ENCODE measurements around the gene CHST4.
"Not testable (repeated sequence)": the region's sequence is repeated elsewhere in the genome, so short reads cannot be mapped to it uniquely, and the experiment has no call there.

Gene CHST4

GRCh38 chr16:71568551-71568950 lies 42.3 kb downstream of the CHST4 start:
- no peak overlapping the region for H3K27ac ChIP-seq
- no peak for TF ChIP-seq CTCF (IDR thresholded peaks at IDR 0.05)
- H3K4me3 ChIP-seq, result no peak overlapping the region
- no peak for DNase-seq (ENCODE audit: low spot score)

GRCh38 chr16:71569621-71570020 lies 43.4 kb downstream of the CHST4 start:
- DNase-seq (ENCODE audit: low spot score), result no peak
- no peak for TF ChIP-seq CTCF (IDR thresholded peaks at IDR 0.05)
- Histone ChIP-seq H3K4me3 (no peak overlapping the region), H3K27ac (no peak overlapping the region)

GRCh38 chr16:71570144-71570543 lies 43.9 kb downstream of the CHST4 start:
- TF ChIP-seq CTCF (IDR thresholded peaks at IDR 0.05), result no peak

GRCh38 chr16:71572497-71573116 lies 46.4 kb downstream of the CHST4 start:
- no peak for TF ChIP-seq CTCF (IDR thresholded peaks at IDR 0.05)

More at GRCh38 chr16:71570144-71570543, 43.9 kb downstream of the CHST4 start:
- H3K4me3 ChIP-seq, result no peak overlapping the region
- DNase-seq (ENCODE audit: low spot score), result no peak
- H3K27ac ChIP-seq, result no peak overlapping the region

GRCh38 chr16:71573387-71574094 lies 47.3 kb downstream of the CHST4 start:
- Histone ChIP-seq H3K4me3 (no peak overlapping the region), H3K27ac (no peak overlapping the region)
- TF ChIP-seq CTCF (IDR thresholded peaks at IDR 0.05), result no peak
- no peak for DNase-seq (ENCODE audit: low spot score)

More at GRCh38 chr16:71572497-71573116, 46.4 kb downstream of the CHST4 start:
- DNase-seq (ENCODE audit: low spot score), result no peak
- Histone ChIP-seq H3K27ac (no peak overlapping the region), H3K4me3 (no peak overlapping the region)

- TF ChIP-seq CTCF (IDR thresholded peaks at IDR 0.05), result no peak
- no peak for DNase-seq (ENCODE audit: low spot score)
- no peak overlapping the region for H3K4me3 ChIP-seq
- H3K27ac ChIP-seq, result no peak overlapping the region
Observed at GRCh38 chr16:71574702-71575101, 48.5 kb downstream of the CHST4 start.

- no peak for TF ChIP-seq CTCF (IDR thresholded peaks at IDR 0.05)
- Histone ChIP-seq H3K4me3 (no peak within 1 kb of the TSS), H3K27ac (no peak within 1 kb of the TSS)
- DNase-seq (ENCODE audit: low spot score), result no peak
Observed at GRCh38 chr16:71576971-71577370, 50.7 kb downstream of the CHST4 start, which contains the start of gene TAT. Gene TAT, minus strand, starts transcription at chr16:71577092. Its CDS starts 677 bp downstream, at chr16:71576415.

GRCh38 chr16:71582553-71582848 lies 56.3 kb downstream of the CHST4 start:
- not testable (repeated sequence) for DNase-seq (ENCODE audit: low spot score); H3K27ac ChIP-seq; H3K4me3 ChIP-seq

All from coronary artery (tissue), 2 donors.